ENCODE data around the gene FAH.

- no peak for TF ChIP-seq EZH2 (IDR thresholded peaks at IDR 0.05; ENCODE audit: insufficient read depth, poor library complexity, severe bottlenecking)
- TF ChIP-seq EZH2phosphoT487 (IDR thresholded peaks at IDR 0.05; ENCODE audit: insufficient read depth, low read depth) = no peak
Observed at GRCh38 chr15:80120636-80121035, 32.2 kb upstream of the FAH start.
